Smooth muscle cell (in vitro differentiated cells): ENCODE results near the gene KIAA0232. TPM values are rescaled to one million over a fixed set of nuclear protein-coding genes. Genes with fewer than 3 reads are reported as not detected.

ENCODE experiments used
- DNase-seq: peaks from one replicate; lab custom pipeline; 2025; ENCODE audit not compliant: unreplicated experiment; lab: John Stamatoyannopoulos, UW
- H2AFZ ChIP-seq: fragments of 200-600 bp; sonication (generic); 2 replicates; pipeline ENCODE4 v1.6.0; 2016; ENCODE audit warnings: antibody characterized with exemption, low read depth, mild to moderate bottlenecking
- H3F3A ChIP-seq: fragments of 200-600 bp; sonication (generic); 2 replicates; pipeline ENCODE4 v1.6.0; 2017; ENCODE audit warnings: antibody characterized with exemption, low read depth
- H3K27ac ChIP-seq: fragments of 200-600 bp; sonication (generic); 2 replicates; pipeline ENCODE4 v1.5.1; 2016; ENCODE audit warnings: low read depth, mild to moderate bottlenecking
- H3K27me3 ChIP-seq: fragments of 200-600 bp; sonication (generic); 2 replicates; pipeline ENCODE4 v1.6.1; 2016; ENCODE audit warnings: low read depth, mild to moderate bottlenecking
- H3K36me3 ChIP-seq: fragments of 200-600 bp; sonication (generic); 2 replicates; pipeline ENCODE4 v1.5.1; 2016; ENCODE audit warnings: low read depth
- H3K4me1 ChIP-seq: fragments of 200-600 bp; sonication (generic); 2 replicates; pipeline ENCODE4 v1.5.1; 2016; ENCODE audit warnings: low read depth
- H3K4me2 ChIP-seq: fragments of 200-600 bp; sonication (generic); 2 replicates; pipeline ENCODE4 v1.6.0; 2016; ENCODE audit warnings: mild to moderate bottlenecking
- H3K4me3 ChIP-seq: fragments of 200-600 bp; sonication (generic); 2 replicates; pipeline ENCODE4 v1.5.1; 2016; ENCODE audit warnings: mild to moderate bottlenecking
- H3K79me2 ChIP-seq: fragments of 200-600 bp; sonication (generic); 2 replicates; pipeline ENCODE4 v1.6.0; 2016; ENCODE audit warnings: low read depth, mild to moderate bottlenecking
- H3K9ac ChIP-seq: fragments of 200-600 bp; sonication (generic); 2 replicates; pipeline ENCODE4 v1.6.0; 2016; ENCODE audit warnings: low read depth
- H3K9me3 ChIP-seq: fragments of 200-600 bp; sonication (generic); replicated peaks from 2 replicates; pipeline ENCODE4 v1.5.1; 2016; ENCODE audit warnings: low read depth
- H4K20me1 ChIP-seq: fragments of 200-600 bp; sonication (generic); 2 replicates; pipeline ENCODE4 v1.6.0; 2016; ENCODE audit warnings: low read depth
- WGBS: methylation state at CpG from one replicate; pipeline ENCODE4 v1.1.7; 2016; ENCODE audit warnings: low lambda C conversion rate; 5-methylcytosine and 5-hydroxymethylcytosine counted together
- polyA plus RNA-seq: library from polyadenylated mRNA; unstranded; fragments of >200 nt; fragmentation: Nextera tagmentation; extraction: Ambion mirVana; gene quantifications from 2 replicates; pipeline ENCODE4 v1.2.1, GENCODE V29; 2016
- total RNA-seq: library from RNA; depleted of rRNA; stranded (reverse); fragments of >200 nt; gene quantifications from 2 replicates; pipeline ENCODE4 v1.2.3, GENCODE V29; 2014
- TF ChIP-seq, protein P1 (sequence below): fragments of 200-600 bp; sonication (generic); IDR thresholded peaks from 2 replicates; pipeline ENCODE4 v1.5.1; 2017; ENCODE audit warnings: borderline replicate concordance, mild to moderate bottlenecking, antibody characterized with exemption; ENCODE audit not compliant: insufficient read depth, poor library complexity, severe bottlenecking

Gene KIAA0232
- total and polyA plus RNA-seq, 2 experiments from 2014 or later = 8.4 to 16.6 TPM

DNA sequence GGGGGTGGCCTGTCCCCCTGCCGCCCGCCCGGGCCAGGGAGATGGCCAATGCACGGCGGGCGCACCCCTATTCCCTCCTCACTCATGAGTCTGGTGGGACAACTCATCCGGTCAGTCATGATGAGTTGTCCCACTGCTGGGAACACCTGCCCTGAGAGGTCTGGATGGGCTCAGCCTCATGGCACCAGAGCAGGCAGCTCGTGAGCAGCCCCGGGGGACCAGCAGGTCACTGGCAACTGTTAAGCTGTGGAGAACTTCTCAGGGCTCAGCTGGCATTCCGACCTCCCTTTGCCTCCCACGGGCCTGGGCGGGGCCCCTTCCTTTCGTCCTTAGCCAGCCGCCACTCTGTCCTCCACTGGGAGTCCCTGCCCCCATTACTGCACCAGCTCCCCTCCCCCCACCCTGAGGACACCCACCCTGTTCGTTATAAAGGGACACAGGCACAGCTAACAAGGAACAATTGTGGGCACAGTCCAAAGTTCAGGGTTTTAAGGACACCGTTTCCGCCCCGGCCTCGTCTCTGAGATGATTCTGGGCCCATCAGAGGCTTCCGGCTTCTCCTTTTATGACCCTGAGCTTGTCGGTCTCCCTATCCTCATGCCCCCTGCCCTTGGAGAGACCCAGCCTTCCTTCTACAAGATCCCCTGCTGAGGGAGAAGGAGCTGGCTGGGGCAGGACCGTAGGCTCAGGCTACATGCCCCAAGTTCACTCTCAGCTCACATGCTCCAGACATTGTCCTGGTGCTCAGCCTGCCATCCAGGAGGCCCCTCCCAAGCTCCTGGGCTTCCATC, 14.6 kb upstream of the KIAA0232 start:
- H4K20me1 ChIP-seq = no peaks in the 10 kb centered on the region
- no peaks in the 10 kb centered on the region for H3K79me2 ChIP-seq
- no peaks in the 10 kb centered on the region for H3K9me3 ChIP-seq
- H3K36me3 ChIP-seq = no peaks in the 10 kb centered on the region
- DNase-seq = no peak
- H3K4me1 ChIP-seq = no peaks in the 10 kb centered on the region
- no peaks in the 10 kb centered on the region for H3K27me3 ChIP-seq
- no peak overlapping the region for H3K4me2 ChIP-seq
- no peaks in the 10 kb centered on the region for H3F3A ChIP-seq
- TF ChIP-seq, protein P1, sequence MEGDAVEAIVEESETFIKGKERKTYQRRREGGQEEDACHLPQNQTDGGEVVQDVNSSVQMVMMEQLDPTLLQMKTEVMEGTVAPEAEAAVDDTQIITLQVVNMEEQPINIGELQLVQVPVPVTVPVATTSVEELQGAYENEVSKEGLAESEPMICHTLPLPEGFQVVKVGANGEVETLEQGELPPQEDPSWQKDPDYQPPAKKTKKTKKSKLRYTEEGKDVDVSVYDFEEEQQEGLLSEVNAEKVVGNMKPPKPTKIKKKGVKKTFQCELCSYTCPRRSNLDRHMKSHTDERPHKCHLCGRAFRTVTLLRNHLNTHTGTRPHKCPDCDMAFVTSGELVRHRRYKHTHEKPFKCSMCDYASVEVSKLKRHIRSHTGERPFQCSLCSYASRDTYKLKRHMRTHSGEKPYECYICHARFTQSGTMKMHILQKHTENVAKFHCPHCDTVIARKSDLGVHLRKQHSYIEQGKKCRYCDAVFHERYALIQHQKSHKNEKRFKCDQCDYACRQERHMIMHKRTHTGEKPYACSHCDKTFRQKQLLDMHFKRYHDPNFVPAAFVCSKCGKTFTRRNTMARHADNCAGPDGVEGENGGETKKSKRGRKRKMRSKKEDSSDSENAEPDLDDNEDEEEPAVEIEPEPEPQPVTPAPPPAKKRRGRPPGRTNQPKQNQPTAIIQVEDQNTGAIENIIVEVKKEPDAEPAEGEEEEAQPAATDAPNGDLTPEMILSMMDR = no peak
- H3K27ac ChIP-seq = no peak overlapping the region
- peak overlapping the region; percentile 81 for H2AFZ ChIP-seq
- 85% methylated on average over 19 of the region's 22 CpGs for WGBS
- no peak overlapping the region for H3K4me3 ChIP-seq
- H3K9ac ChIP-seq = no peak overlapping the region

DNA sequence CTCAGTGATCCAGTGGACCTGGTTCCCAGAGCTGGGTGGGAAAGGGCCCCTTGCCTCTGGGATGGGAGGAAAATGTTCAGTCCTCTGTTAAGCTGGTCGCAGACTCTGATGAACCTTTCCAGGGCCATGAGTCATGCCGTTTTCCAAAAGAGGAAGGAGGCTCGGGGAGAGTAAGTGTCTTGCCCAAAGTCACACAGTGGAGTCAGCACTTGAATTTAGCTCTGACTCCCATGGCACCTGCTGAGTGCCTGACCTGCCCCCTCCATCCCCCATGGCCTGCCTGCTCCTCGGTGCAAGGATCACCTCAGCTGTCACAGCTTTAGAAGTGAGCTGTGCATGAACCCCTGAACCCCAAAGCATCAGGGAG, 14.0 kb upstream of the KIAA0232 start:
- no peak overlapping the region for H3K4me2 ChIP-seq
- no peaks in the 10 kb centered on the region for H3K79me2 ChIP-seq
- no peaks in the 10 kb centered on the region for H3K4me1 ChIP-seq
- H3K9ac ChIP-seq = no peak overlapping the region
- no peaks in the 10 kb centered on the region for H4K20me1 ChIP-seq
- no peak overlapping the region for H3K4me3 ChIP-seq
- H3F3A ChIP-seq = no peaks in the 10 kb centered on the region
- TF ChIP-seq, protein P1 = no peak
- no peak for DNase-seq
- no peak overlapping the region for H3K27ac ChIP-seq
- no peaks in the 10 kb centered on the region for H3K36me3 ChIP-seq
- H2AFZ ChIP-seq = peak overlapping the region; percentile 81
- H3K9me3 ChIP-seq = no peaks in the 10 kb centered on the region
- no peaks in the 10 kb centered on the region for H3K27me3 ChIP-seq
- 32% methylated on average over 4 of the region's 4 CpGs for WGBS

DNA sequence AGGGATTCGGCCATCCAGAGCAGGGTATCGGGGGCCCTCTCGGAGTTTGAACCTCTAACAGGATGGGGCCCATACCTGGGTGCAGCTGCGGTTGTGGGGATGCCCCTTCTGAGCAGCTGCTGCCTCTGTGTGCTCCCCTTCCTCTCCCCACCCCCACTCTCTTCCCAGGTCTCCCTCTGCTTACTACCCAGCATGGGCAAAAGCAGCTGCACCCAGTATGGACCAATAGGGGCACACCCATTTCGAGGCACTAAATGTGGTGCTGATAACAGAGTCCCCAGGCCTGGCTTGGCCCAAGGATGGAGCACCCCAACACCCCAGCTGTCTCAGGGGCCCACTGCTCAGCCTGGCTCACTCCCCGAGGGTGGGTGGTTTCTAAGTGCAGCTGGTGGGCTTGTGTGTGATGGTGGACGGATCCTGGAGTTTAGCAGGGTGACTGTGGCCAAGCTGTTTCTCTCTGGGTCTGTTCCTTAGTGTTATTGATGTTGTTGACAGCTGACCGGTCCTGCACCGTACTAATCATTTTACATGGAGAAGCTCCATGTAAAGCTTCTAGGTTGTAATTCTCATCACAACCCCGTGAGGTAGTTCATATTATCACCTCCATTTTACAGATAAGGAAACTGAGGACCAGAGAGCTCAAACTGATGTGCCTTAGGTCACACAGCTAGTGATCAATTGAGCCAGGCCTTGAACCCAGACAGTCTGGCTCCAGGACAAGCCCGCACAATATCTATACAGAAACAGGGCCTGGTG, 13.1 kb upstream of the KIAA0232 start:
- H3K36me3 ChIP-seq = no peaks in the 10 kb centered on the region
- no peak overlapping the region for H3K9ac ChIP-seq
- no peak overlapping the region for H3K27ac ChIP-seq
- no peak for DNase-seq
- H3K4me1 ChIP-seq = no peaks in the 10 kb centered on the region
- no peaks in the 10 kb centered on the region for H3F3A ChIP-seq
- H3K27me3 ChIP-seq = no peaks in the 10 kb centered on the region
- H3K79me2 ChIP-seq = no peaks in the 10 kb centered on the region
- no peaks in the 10 kb centered on the region for H3K9me3 ChIP-seq
- WGBS = 89% methylated on average over 11 of the region's 11 CpGs
- no peak overlapping the region for H3K4me2 ChIP-seq
- no peak overlapping the region for H2AFZ ChIP-seq
- H3K4me3 ChIP-seq = no peak overlapping the region
- H4K20me1 ChIP-seq = no peaks in the 10 kb centered on the region
- TF ChIP-seq, protein P1 = no peak
